ENCODE results near the gene ASPM. TPM values are rescaled to one million over a fixed set of nuclear protein-coding genes. Genes with fewer than 3 reads are reported as not detected.
"Not testable (repeated sequence)": the region's sequence is repeated elsewhere in the genome, so short reads cannot be mapped to it uniquely, and the experiment has no call there.

Gene ASPM
- total RNA-seq, 2 donors from 2014 or later: 9.1 to 20.1 TPM

GRCh38 chr1:197049100-197049499, 97.4 kb downstream of the ASPM start:
- intact Hi-C loops (cut with DNase I): no loop called here
- no peak overlapping the region for H3K4me3 ChIP-seq
- no peak overlapping the region for H3K27ac ChIP-seq
- no peaks in the 10 kb centered on the region for H3K36me3 ChIP-seq
- no peak for DNase-seq
- H3K4me1 ChIP-seq: no peaks in the 10 kb centered on the region
- H3K9ac ChIP-seq (ENCODE audit: low read depth in 2 of 2, low read length in 2 of 2): no peak overlapping the region
- no peaks in the 10 kb centered on the region for H3K27me3 ChIP-seq
- no peaks in the 10 kb centered on the region for H3K9me3 ChIP-seq
- TF ChIP-seq CTCF (IDR thresholded peaks at IDR 0.05): no peak

- DNase-seq: no peak
Measured at GRCh38 chr1:197042676-197043341, 103.7 kb downstream of the ASPM start.

GRCh38 chr1:197041486-197042353, 104.7 kb downstream of the ASPM start:
- no peak for TF ChIP-seq CTCF (IDR thresholded peaks at IDR 0.05)

More at GRCh38 chr1:197042676-197043341, 103.7 kb downstream of the ASPM start:
- Histone ChIP-seq H3K27ac (no peak overlapping the region), H3K9ac (ENCODE audit: low read depth in 2 of 2, low read length in 2 of 2) (no peak overlapping the region), H3K36me3 (no peaks in the 10 kb centered on the region), H3K4me1 (no peaks in the 10 kb centered on the region), H3K4me3 (no peak overlapping the region), H3K27me3 (no peaks in the 10 kb centered on the region), H3K9me3 (no peaks in the 10 kb centered on the region)
- no peak for TF ChIP-seq CTCF (IDR thresholded peaks at IDR 0.05)
- intact Hi-C loops (cut with DNase I): no loop called here

GRCh38 chr1:197036861-197037260, 109.6 kb downstream of the ASPM start:
- H3K9ac ChIP-seq (ENCODE audit: low read depth in 2 of 2, low read length in 2 of 2): no peak overlapping the region
- no peak for DNase-seq
- no peaks in the 10 kb centered on the region for H3K36me3 ChIP-seq
- no peaks in the 10 kb centered on the region for H3K9me3 ChIP-seq
- no peaks in the 10 kb centered on the region for H3K4me1 ChIP-seq
- intact Hi-C loops (cut with DNase I): no loop called here
- H3K4me3 ChIP-seq: no peak overlapping the region
- H3K27ac ChIP-seq: no peak overlapping the region
- TF ChIP-seq CTCF (IDR thresholded peaks at IDR 0.05): no peak
- no peaks in the 10 kb centered on the region for H3K27me3 ChIP-seq

More at GRCh38 chr1:197041486-197042353, 104.7 kb downstream of the ASPM start:
- no peaks in the 10 kb centered on the region for H3K27me3 ChIP-seq
- no peaks in the 10 kb centered on the region for H3K36me3 ChIP-seq
- H3K4me3 ChIP-seq: no peak overlapping the region
- H3K9ac ChIP-seq (ENCODE audit: low read depth in 2 of 2, low read length in 2 of 2): no peak overlapping the region
- no peak overlapping the region for H3K27ac ChIP-seq
- DNase-seq: no peak
- intact Hi-C loops (cut with DNase I): no loop called here
- H3K4me1 ChIP-seq: no peaks in the 10 kb centered on the region
- no peaks in the 10 kb centered on the region for H3K9me3 ChIP-seq

- H3K4me1 ChIP-seq; H3K27me3 ChIP-seq; intact Hi-C loops (cut with DNase I): not testable (repeated sequence)
Measured at GRCh38 chr1:197034631-197035339, 111.7 kb downstream of the ASPM start.

More at GRCh38 chr1:197034631-197035339, 111.7 kb downstream of the ASPM start:
- not testable (repeated sequence) for H3K4me3 ChIP-seq; H3K36me3 ChIP-seq; H3K27ac ChIP-seq; DNase-seq; H3K9me3 ChIP-seq; H3K9ac ChIP-seq (ENCODE audit: low read depth in 2 of 2, low read length in 2 of 2)

Other genes with a start within 250 kb of the ASPM start
- under 1 TPM in 1 of 2 donors, not detected in 1; 0.27 TPM for gene CFHR2, start 202.9 kb downstream of the ASPM start, total RNA-seq
- not detected for gene CFHR5, start 169.1 kb downstream of the ASPM start, total RNA-seq
- gene F13B, start 79.4 kb downstream of the ASPM start, total RNA-seq: not detected
- 10 to 100 TPM in 1 of 2 donors, 1 to 10 TPM in 1; 8.3 to 15.0 TPM for gene ZBTB41, start 54.6 kb upstream of the ASPM start, total RNA-seq
- under 1 TPM in 1 of 2 donors, not detected in 1; 0.17 TPM for gene CRB1, start 121.6 kb upstream of the ASPM start, total RNA-seq

Data from colonic mucosa (tissue), 4 donors.